Stimulated activated CD8-positive, alpha-beta memory T cell treated with anti-CD3 and anti-CD28 coated beads, Interleukin-4, amount 100 ng/mL, for 24 hours (primary cell): Measurements from ENCODE around the gene ILDR2.

Experiments used
- DNase-seq: peaks from one replicate; pipeline ENCODE4 v3.0.0-alpha.2; 2020; ENCODE audit warnings: low read depth

Gene ILDR2

GRCh38 chr1:166975361-166976129 lies at the start of gene ILDR2:
Gene ILDR2, minus strand, starts transcription at chr1:166975540. Its CDS starts 272 bp downstream, at chr1:166975268.
- DNase-seq: peak; percentile 59

GRCh38 chr1:167022384-167022783 lies 47.0 kb upstream of the ILDR2 start:
- DNase-seq: no peak

GRCh38 chr1:167016100-167016750 lies 40.9 kb upstream of the ILDR2 start:
- no peak for DNase-seq

GRCh38 chr1:167013108-167013929 lies 38.0 kb upstream of the ILDR2 start:
- no peak for DNase-seq

GRCh38 chr1:167012570-167012969 lies 37.2 kb upstream of the ILDR2 start:
- DNase-seq: no peak

- no peak for DNase-seq
Observed at GRCh38 chr1:167011560-167012191, 36.3 kb upstream of the ILDR2 start.

GRCh38 chr1:167003711-167004110 lies 28.4 kb upstream of the ILDR2 start:
- DNase-seq: no peak

GRCh38 chr1:167002354-167002753 lies 27.0 kb upstream of the ILDR2 start:
- DNase-seq: no peak

- DNase-seq: no peak
Observed at GRCh38 chr1:167000546-167000945, 25.2 kb upstream of the ILDR2 start.

GRCh38 chr1:166999500-167000055 lies 24.2 kb upstream of the ILDR2 start:
- DNase-seq: no peak

- DNase-seq: no peak
Observed at GRCh38 chr1:166999075-166999474, 23.7 kb upstream of the ILDR2 start.

GRCh38 chr1:166988974-166989515 lies 13.7 kb upstream of the ILDR2 start, which contains the start of gene MAEL:
Gene MAEL, plus strand, starts transcription at chr1:166989280. Its CDS starts 73 bp downstream, at chr1:166989353.
- DNase-seq: no peak

- DNase-seq: no peak
Observed at GRCh38 chr1:166981589-166981988, 6.2 kb upstream of the ILDR2 start.

- no peak for DNase-seq
Observed at GRCh38 chr1:166980818-166981217, 5.5 kb upstream of the ILDR2 start.

- DNase-seq: no peak
Observed at GRCh38 chr1:166980383-166980782, 5.0 kb upstream of the ILDR2 start.

GRCh38 chr1:166978821-166979220 lies 3.5 kb upstream of the ILDR2 start:
- no peak for DNase-seq

- no peak for DNase-seq
Observed at GRCh38 chr1:166977951-166978350, 2.6 kb upstream of the ILDR2 start.

- peak; percentile 15 for DNase-seq
Observed at GRCh38 chr1:166974647-166975345, 544 bp downstream of the ILDR2 start.

- no peak for DNase-seq
Observed at GRCh38 chr1:166972826-166973225, 2.5 kb downstream of the ILDR2 start.

GRCh38 chr1:166972193-166972592 lies 3.1 kb downstream of the ILDR2 start:
- no peak for DNase-seq

GRCh38 chr1:166971252-166971651 lies 4.1 kb downstream of the ILDR2 start:
- DNase-seq: no peak
